Omental fat pad (tissue), 4 donors: ENCODE results near the gene UQCC5. TPM values are rescaled to one million over a fixed set of nuclear protein-coding genes. Genes with fewer than 3 reads are reported as not detected.

Source experiments
- ATAC-seq: fragments of 150-250 bp; one replicate; pipeline ENCODE4 v1.9.1; 2016; ENCODE audit warnings: mild to moderate bottlenecking, moderate library complexity; ENCODE audit not compliant: low FRiP score
- DNase-seq: peaks from one replicate; pipeline ENCODE4 v3.0.0-alpha.2; 2019; ENCODE audit warnings: low spot score
- CTCF ChIP-seq, 3 donors: fragments of 450-650 bp; IDR thresholded peaks; one replicate each; pipeline ENCODE4 v1.5.1; 2016 to 2017; ENCODE audit warnings: antibody characterized with exemption in 3 of 3, mild to moderate bottlenecking in 3 of 3, moderate library complexity in 2 of 3
- total RNA-seq, 4 donors: library from RNA; depleted of rRNA; stranded (reverse); fragments of >200 nt; gene quantifications; one replicate each; pipeline ENCODE4 v1.1.0, GENCODE V29; 2016

The UQCC5 gene
- total RNA-seq, 4 donors from 2014 or later: 3.2 to 27.9 (median 13.8) TPM

DNA sequence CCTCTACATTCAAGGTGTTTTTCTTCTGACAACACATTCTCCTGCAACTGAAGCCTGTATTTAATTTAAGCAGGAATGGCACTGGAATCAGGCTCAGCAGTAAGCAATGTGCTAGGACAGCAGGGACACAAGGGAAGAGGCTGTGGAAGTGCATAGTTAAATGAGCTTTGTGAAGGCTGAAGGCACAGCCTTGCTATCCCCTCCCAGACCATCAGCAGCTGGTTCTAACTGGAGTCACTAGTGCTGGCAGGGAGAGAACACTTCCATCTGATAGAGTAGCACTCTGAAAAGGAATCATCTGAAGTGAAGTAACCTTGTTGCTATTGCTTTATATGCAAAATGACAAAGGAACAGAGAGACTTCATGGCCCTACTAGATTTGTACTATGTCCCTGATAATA lies 14.7 kb downstream of the UQCC5 start:
- no peak for TF ChIP-seq CTCF (IDR thresholded peaks at IDR 0.05)
- no peak for DNase-seq
- ATAC-seq: no peak

- no peak for TF ChIP-seq CTCF (IDR thresholded peaks at IDR 0.05)
- no peak for DNase-seq
- no peak for ATAC-seq
These were observed 15.7 kb downstream of the UQCC5 start for GRCh38 chr3:52552089-52552488.

GRCh38 chr3:52554026-52554755 lies 17.8 kb downstream of the UQCC5 start:
- ATAC-seq: no peak

DNA sequence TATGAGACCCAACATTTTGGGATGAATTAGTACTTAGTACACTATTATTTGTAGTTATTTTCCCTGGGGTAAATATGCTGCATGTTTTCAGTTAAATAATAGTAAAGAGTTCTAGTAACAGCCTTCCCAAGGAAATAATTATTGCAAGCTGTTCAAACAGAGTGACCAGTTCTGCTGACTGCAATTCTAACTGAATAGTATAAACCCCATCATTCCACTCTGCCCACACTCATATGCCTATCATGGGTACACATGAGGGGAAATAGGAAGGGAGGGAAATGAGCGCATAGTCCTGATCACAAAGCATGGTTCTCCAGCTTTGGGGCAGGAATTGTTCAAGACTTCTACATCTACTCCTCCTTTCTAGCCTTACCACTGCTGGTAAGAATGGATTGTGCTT lies 18.7 kb downstream of the UQCC5 start:
- no peak for TF ChIP-seq CTCF (IDR thresholded peaks at IDR 0.05)
- no peak for DNase-seq
- ATAC-seq: no peak

More at GRCh38 chr3:52554026-52554755, 17.8 kb downstream of the UQCC5 start:
- DNase-seq: no peak
- TF ChIP-seq CTCF (IDR thresholded peaks at IDR 0.05): no peak

GRCh38 chr3:52557011-52557960 lies 20.9 kb downstream of the UQCC5 start:
- ATAC-seq (no peak), DNase-seq (no peak)
- no peak for TF ChIP-seq CTCF (IDR thresholded peaks at IDR 0.05)

DNA sequence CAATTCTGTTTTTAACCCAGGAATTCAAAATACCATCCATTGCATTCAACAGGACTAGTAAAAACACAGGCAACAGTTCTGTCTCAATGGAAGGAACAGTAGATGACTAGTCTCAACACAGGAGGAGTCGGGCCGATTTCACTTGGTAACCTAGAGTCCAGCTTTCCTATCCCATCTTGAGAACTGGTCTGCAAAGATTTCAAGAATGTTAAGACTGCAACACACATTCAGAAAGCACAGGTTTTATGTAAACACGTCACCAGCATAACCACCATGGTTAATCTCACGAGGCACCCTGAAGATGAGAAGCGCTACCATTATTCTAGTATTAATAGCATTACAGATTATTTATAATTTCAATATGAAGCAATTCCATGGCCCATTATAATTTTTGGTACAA lies 22.0 kb downstream of the UQCC5 start:
- DNase-seq: no peak
- TF ChIP-seq CTCF (IDR thresholded peaks at IDR 0.05): no peak
- no peak for ATAC-seq
